Peyer's patch (tissue), 4 donors: ENCODE measurements around the gene NOXA1.

ENCODE experiments used
- CTCF ChIP-seq, 6 experiments: fragments of 450-650 bp in 4 of 6; fragments of 200-600 bp in 2 of 6; sonication (generic) in 1 of 6; IDR thresholded peaks; one replicate each; pipeline ENCODE4 v1.5.1; 2017 to 2019; ENCODE audit warnings: antibody characterized with exemption in 6 of 6, mild to moderate bottlenecking in 3 of 6, moderate library complexity in 1 of 6
- POLR2A ChIP-seq, 2 donors: fragments of 450-650 bp; IDR thresholded peaks; one replicate each; pipeline ENCODE4 v1.5.1; 2017; ENCODE audit warnings: antibody characterized with exemption in 2 of 2, mild to moderate bottlenecking in 2 of 2, moderate library complexity in 2 of 2

DNA sequence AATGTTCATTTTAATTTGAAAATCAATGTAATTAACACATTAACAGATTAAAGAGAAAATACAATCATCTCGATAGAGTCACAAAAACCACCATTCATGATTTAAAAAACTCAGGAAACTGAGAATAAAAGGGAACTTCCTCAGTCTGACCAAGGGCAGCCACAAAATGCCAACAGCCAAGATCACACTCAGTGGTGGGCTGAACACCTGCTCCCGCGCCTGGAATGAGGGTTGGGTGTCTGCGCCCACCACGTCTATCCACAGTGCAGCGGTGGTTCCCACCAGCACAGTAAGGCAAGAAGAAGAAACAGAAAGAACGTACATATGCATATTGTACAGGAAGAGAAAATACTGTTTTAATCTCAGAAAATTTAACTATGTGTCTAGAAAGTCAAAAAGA lies 47.6 kb downstream of the NOXA1 start:
- TF ChIP-seq CTCF (IDR thresholded peaks at IDR 0.05): no peak
- TF ChIP-seq POLR2A (IDR thresholded peaks at IDR 0.05): no peak
